IPS-18c (cell line): ENCODE results near the gene DLG1.

Source experiments
- H3K4me3 ChIP-seq: 2 replicates; pipeline ENCODE4 v1.7.0; 2013; ENCODE audit warnings: low read depth, mild to moderate bottlenecking, low read length, moderate library complexity; ENCODE audit not compliant: insufficient read depth
- H3K9me3 ChIP-seq: one replicate; pipeline ENCODE4 v1.6.1; 2013; ENCODE audit warnings: mild to moderate bottlenecking, low read length, moderate library complexity; ENCODE audit not compliant: control insufficient read depth, insufficient read depth

DLG1 gene

GRCh38 chr3:197298341-197298944, at the start of gene DLG1:
Gene DLG1 (minus strand): TSS chr3:197298612. CDS start chr3:197297204, 1,408 bp downstream.
- Histone ChIP-seq H3K4me3 (peak within 1 kb of the TSS; percentile 89), H3K9me3 (no peaks in the 10 kb centered on the region)

- H3K9me3 ChIP-seq, result no peaks in the 10 kb centered on the region
- H3K4me3 ChIP-seq, result no peak overlapping the region
Measured at GRCh38 chr3:197348014-197348413, 49.6 kb upstream of the DLG1 start.

GRCh38 chr3:197345390-197345789, 47.0 kb upstream of the DLG1 start:
- H3K9me3 ChIP-seq, result no peaks in the 10 kb centered on the region
- no peak overlapping the region for H3K4me3 ChIP-seq

DNA sequence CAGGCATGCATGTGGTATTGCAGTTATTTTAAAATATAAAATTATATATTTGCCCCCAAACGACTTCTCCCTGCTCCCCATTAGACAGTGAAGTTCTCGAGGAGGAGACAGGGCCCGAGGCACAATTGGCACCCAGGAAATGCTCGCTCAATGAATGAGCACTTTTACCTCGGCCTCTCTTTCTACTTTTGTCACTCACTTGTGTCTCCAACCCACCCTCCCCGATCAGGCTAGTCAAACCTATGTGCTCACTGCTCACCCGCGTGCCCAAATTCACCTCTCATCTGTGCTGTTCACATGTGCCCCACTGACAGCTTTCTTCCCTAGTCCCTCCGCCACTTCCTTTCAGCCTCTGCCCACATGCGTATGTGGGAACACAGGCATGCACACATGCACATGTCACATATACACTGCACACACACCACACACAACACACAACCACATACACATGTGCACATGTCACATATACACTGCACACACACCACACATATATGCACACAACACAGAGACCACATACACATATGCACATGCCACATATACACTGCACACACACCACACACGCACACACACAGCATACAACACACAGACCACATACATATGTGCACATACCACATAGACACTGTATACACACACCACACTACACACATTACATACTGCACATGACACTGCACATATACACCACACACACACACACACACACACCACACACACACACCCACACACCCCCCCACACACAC, 46.3 kb upstream of the DLG1 start:
- Histone ChIP-seq H3K9me3 (no peaks in the 10 kb centered on the region), H3K4me3 (no peak overlapping the region)

GRCh38 chr3:197343656-197344408, 45.4 kb upstream of the DLG1 start:
- Histone ChIP-seq H3K9me3 (no peaks in the 10 kb centered on the region), H3K4me3 (no peak overlapping the region)

GRCh38 chr3:197343111-197343510, 44.7 kb upstream of the DLG1 start:
- Histone ChIP-seq H3K4me3 (no peak overlapping the region), H3K9me3 (no peaks in the 10 kb centered on the region)

DNA sequence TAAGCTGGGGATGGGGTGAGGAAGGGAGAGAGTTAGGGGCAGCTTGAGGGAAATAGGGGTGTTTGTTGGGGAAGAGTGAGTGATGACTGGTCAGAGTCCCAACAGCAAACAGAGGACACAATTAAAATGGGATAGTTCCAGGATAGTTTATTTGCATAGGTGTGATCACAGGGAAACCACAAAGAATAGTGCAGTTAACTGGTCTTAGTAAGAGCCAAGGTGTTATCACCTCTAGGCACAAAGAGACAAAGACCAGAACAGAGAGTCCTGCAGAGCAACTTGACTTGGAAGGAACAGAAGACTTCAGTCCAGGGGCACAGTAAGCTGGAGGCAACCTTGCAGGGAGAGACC, 42.1 kb upstream of the DLG1 start:
- Histone ChIP-seq H3K4me3 (no peak overlapping the region), H3K9me3 (no peaks in the 10 kb centered on the region)

DNA sequence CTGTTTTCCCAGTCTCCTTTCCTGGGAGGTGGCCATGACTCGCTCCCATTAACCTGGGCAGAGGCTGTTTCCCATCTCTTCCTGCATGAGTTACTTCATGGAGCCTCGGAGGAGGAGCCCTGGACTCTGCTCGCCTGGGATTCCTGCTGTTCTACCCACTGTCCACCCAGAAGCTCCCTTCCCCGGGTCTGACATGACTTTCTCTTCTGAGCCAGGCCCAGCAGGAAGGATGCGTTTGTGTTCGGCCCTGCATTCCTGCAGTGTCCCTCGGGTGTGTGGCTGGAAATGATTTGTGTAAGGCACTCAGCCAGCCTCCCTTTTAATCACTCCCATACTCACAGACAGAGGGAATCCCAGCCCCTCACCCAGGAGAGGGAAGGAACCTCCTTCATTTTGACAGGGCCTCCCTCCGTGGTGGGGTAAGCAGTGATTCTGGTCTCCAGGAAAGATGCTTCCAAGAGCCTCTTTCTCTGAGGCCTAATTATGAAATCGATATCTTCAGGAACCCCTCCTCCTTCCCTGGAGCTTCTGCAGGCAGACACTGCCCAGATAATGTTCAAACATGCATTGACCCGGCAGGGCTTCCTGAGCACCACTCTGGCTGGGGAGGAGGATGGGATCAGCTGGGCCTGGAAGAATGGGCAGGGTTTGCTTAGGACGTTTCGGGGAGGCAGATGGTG, 41.6 kb upstream of the DLG1 start:
- Histone ChIP-seq H3K4me3 (no peak overlapping the region), H3K9me3 (no peaks in the 10 kb centered on the region)

- H3K9me3 ChIP-seq, result no peaks in the 10 kb centered on the region
- no peak overlapping the region for H3K4me3 ChIP-seq
Measured at GRCh38 chr3:197338586-197338985, 40.2 kb upstream of the DLG1 start.

DNA sequence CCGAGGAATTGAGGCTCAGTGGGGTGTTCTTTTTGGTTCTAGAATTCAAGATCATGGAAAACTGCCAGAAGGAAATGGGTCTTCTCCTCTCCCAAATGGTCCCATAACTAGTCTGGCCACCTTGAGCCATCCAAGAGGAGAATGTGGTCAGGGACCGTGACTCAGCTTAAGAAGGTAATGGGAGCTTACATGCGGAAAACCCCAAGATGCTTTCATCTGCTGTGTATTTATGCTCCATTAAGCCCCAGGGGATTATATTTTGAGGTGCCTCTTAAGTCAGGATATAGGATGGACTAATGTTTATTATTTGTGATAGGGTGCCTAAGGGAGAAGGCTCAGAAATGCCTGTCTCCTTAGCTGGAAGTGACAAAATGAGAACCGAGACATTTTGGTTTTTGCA, 39.2 kb upstream of the DLG1 start:
- H3K4me3 ChIP-seq, result no peak overlapping the region
- no peaks in the 10 kb centered on the region for H3K9me3 ChIP-seq

DNA sequence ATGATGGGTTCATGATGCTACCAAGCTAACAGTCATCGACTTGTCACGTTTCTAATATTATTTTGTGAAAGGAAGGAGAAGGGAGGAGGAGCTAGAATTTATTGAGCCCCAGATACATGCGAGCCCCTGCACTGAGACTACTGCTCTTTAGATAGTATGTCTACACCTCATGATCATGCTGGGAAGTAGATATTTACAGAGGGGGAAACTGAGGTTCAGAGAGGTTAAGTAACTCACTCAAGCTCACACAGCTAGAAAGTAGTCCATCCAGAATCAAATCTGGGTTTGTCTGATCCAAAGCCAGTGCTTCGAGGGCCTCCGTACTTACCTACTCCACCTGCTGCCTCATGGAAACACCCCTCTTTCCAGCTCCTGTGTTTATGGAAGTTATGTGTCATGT, 38.8 kb upstream of the DLG1 start:
- no peak overlapping the region for H3K4me3 ChIP-seq

GRCh38 chr3:197336348-197336747, 37.9 kb upstream of the DLG1 start:
- Histone ChIP-seq H3K4me3 (no peak overlapping the region), H3K9me3 (no peaks in the 10 kb centered on the region)

More for the DNA sequence above, 38.8 kb upstream of the DLG1 start:
- no peaks in the 10 kb centered on the region for H3K9me3 ChIP-seq

GRCh38 chr3:197335428-197336132, 37.2 kb upstream of the DLG1 start:
- Histone ChIP-seq H3K4me3 (no peak overlapping the region), H3K9me3 (no peaks in the 10 kb centered on the region)

- no peaks in the 10 kb centered on the region for H3K9me3 ChIP-seq
- no peak overlapping the region for H3K4me3 ChIP-seq
Measured at GRCh38 chr3:197333901-197334639, 35.7 kb upstream of the DLG1 start.

GRCh38 chr3:197331131-197331530, 32.7 kb upstream of the DLG1 start:
- Histone ChIP-seq H3K9me3 (no peaks in the 10 kb centered on the region), H3K4me3 (no peak overlapping the region)

GRCh38 chr3:197329382-197329781, 31.0 kb upstream of the DLG1 start:
- Histone ChIP-seq H3K9me3 (no peaks in the 10 kb centered on the region), H3K4me3 (no peak overlapping the region)

DNA sequence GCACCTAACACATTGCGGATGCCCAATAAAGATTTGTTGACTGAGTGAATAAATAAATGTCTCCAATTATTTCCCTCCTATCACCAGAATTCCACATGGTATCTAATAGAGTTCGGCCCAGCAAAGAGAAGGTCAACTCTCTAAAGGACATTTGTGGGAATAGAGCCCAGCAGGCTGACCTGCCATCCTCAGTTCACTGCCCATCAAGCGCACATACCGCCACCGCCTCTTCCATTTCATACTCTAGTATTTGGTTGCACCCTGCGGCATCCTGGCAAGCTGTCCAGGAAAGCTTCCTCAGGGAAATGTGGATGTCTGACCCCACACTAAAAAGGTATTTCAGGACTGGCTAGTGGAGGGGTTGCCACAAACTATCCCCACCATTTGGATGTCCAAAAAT, 29.8 kb upstream of the DLG1 start:
- no peaks in the 10 kb centered on the region for H3K9me3 ChIP-seq

More for the DNA sequence above, 29.8 kb upstream of the DLG1 start:
- H3K4me3 ChIP-seq, result no peak overlapping the region
